Endodermal cell (in vitro differentiated cells): ENCODE measurements around the gene DHRS7B. TPM values are rescaled to one million over a fixed set of nuclear protein-coding genes. Genes with fewer than 3 reads are reported as not detected.

Experiments
- DNase-seq: peaks from one replicate; pipeline ENCODE4 v3.0.0-alpha.2; 2017
- H3K27ac ChIP-seq: 2 replicates; pipeline ENCODE4 v1.5.1; 2013; ENCODE audit warnings: mild to moderate bottlenecking, low read depth, low read length, moderate library complexity
- H3K27me3 ChIP-seq: 2 replicates; pipeline ENCODE4 v1.6.1; 2013; ENCODE audit warnings: mild to moderate bottlenecking, low read length, moderate library complexity; ENCODE audit not compliant: insufficient read depth, control insufficient read depth, poor library complexity, severe bottlenecking
- H3K36me3 ChIP-seq: 2 replicates; pipeline ENCODE4 v1.7.0; 2013; ENCODE audit warnings: mild to moderate bottlenecking, low read length, moderate library complexity; ENCODE audit not compliant: control insufficient read depth, insufficient read depth
- H3K4me1 ChIP-seq: one replicate; pipeline ENCODE4 v1.7.0; 2013; ENCODE audit warnings: low read length; ENCODE audit not compliant: control insufficient read depth, insufficient read depth
- H3K4me3 ChIP-seq: 2 replicates; pipeline ENCODE4 v1.5.1; 2013; ENCODE audit warnings: mild to moderate bottlenecking, low read length, moderate library complexity
- H3K9ac ChIP-seq: 2 replicates; pipeline ENCODE4 v1.6.1; 2013; ENCODE audit warnings: mild to moderate bottlenecking, low read length, moderate library complexity; ENCODE audit not compliant: poor library complexity, severe bottlenecking; ENCODE audit errors: extremely low read depth
- H3K9me3 ChIP-seq: 2 replicates; pipeline ENCODE4 v1.6.1; 2013; ENCODE audit warnings: mild to moderate bottlenecking, low read length, moderate library complexity; ENCODE audit not compliant: control insufficient read depth
- H3K27ac Mint-ChIP-seq: 2 replicates; pipeline ENCODE4 v1.8.0; 2020; ENCODE audit warnings: mixed read lengths
- H3K27me3 Mint-ChIP-seq: 2 replicates; pipeline ENCODE4 v1.8.0; 2021; ENCODE audit warnings: mild to moderate bottlenecking, mixed read lengths; ENCODE audit not compliant: insufficient read depth
- H3K36me3 Mint-ChIP-seq: 2 replicates; pipeline ENCODE4 v1.8.0; 2020; ENCODE audit warnings: low read depth, mixed read lengths
- H3K4me1 Mint-ChIP-seq: 2 replicates; pipeline ENCODE4 v1.8.0; 2020; ENCODE audit warnings: mixed read lengths
- H3K4me3 Mint-ChIP-seq: 2 replicates; pipeline ENCODE4 v1.8.0; 2020; ENCODE audit warnings: mild to moderate bottlenecking, moderate library complexity, mixed read lengths
- H3K9me3 Mint-ChIP-seq: 2 replicates; pipeline ENCODE4 v1.8.0; 2020; ENCODE audit warnings: mild to moderate bottlenecking, mixed read lengths
- CTCF ChIP-seq: fragments of 200-600 bp; sonication (generic); conservative IDR thresholded peaks from 2 replicates; pipeline ENCODE4 v1.5.0; 2021; ENCODE audit warnings: antibody characterized with exemption, mild to moderate bottlenecking
- WGBS, 2 experiments: methylation state at CpG; one replicate each; pipeline versions ENCODE4 v1.1.5 to v1.1.7; 2013; ENCODE audit warnings: missing lambda C conversion rate in 2 of 2, mixed read lengths in 1 of 2; ENCODE audit not compliant: insufficient coverage in 1 of 2, insufficient read length in 1 of 2; 5-methylcytosine and 5-hydroxymethylcytosine counted together
- total RNA-seq, 2 donors: library from RNA; stranded (reverse); fragmentation: NEBNext Ultra II Directional in 1 of 2; extraction: Animal tissue kit (Norgen Biotek cat#: 25700) in 1 of 2; gene quantifications; 2 replicates in 1 of 2; 3 replicates in 1 of 2; pipeline ENCODE4 v1.2.1, GENCODE V29; 2021

The DHRS7B gene
- total RNA-seq, 2 donors from 2014 or later: 20.8 to 24.2 TPM

- TF ChIP-seq CTCF: no peak
- H3K4me1 Mint-ChIP-seq: peaks cover 24% of the 10 kb centered on the region
- WGBS, 2 experiments: 96 to 97% methylated on average over 10 to 17 of the region's 17 CpGs
- Histone ChIP-seq H3K27ac (no peak overlapping the region), H3K4me3 (no peak overlapping the region), H3K9ac (no peak overlapping the region), H3K9me3 (no peaks in the 10 kb centered on the region), H3K27me3 (no peaks in the 10 kb centered on the region), H3K36me3 (peaks cover 36% of the 10 kb centered on the region), H3K4me1 (peaks cover 14% of the 10 kb centered on the region)
- no peaks in the 10 kb centered on the region for H3K27me3 Mint-ChIP-seq
- peaks cover 23% of the 10 kb centered on the region for H3K36me3 Mint-ChIP-seq
- no peak for DNase-seq
- no peak overlapping the region for H3K4me3 Mint-ChIP-seq
- no peak overlapping the region for H3K27ac Mint-ChIP-seq
- H3K9me3 Mint-ChIP-seq: no peaks in the 10 kb centered on the region
Observed at GRCh38 chr17:21209511-21210175, 82.9 kb downstream of the DHRS7B start.

- TF ChIP-seq CTCF: no peak
- no peaks in the 10 kb centered on the region for H3K9me3 ChIP-seq
- WGBS, 2 experiments: 94% methylated on average over 11 to 15 of the region's 15 CpGs
- Mint-ChIP-seq H3K9me3 (no peaks in the 10 kb centered on the region), H3K4me1 (peaks cover 27% of the 10 kb centered on the region), H3K36me3 (peaks cover 23% of the 10 kb centered on the region), H3K27me3 (no peaks in the 10 kb centered on the region), H3K4me3 (no peak overlapping the region), H3K27ac (peak overlapping the region; percentile 36)
- H3K36me3 ChIP-seq: peaks cover 36% of the 10 kb centered on the region
- no peaks in the 10 kb centered on the region for H3K27me3 ChIP-seq
- H3K4me1 ChIP-seq: peaks cover 14% of the 10 kb centered on the region
- H3K9ac ChIP-seq: no peak overlapping the region
- no peak overlapping the region for H3K4me3 ChIP-seq
- H3K27ac ChIP-seq: no peak overlapping the region
- DNase-seq: no peak
Observed at GRCh38 chr17:21210411-21211076, 83.8 kb downstream of the DHRS7B start.

- Mint-ChIP-seq H3K9me3 (no peaks in the 10 kb centered on the region), H3K4me1 (peaks cover 39% of the 10 kb centered on the region), H3K36me3 (peaks cover 19% of the 10 kb centered on the region), H3K27ac (peak overlapping the region; percentile 14), H3K4me3 (peak overlapping the region; percentile 83), H3K27me3 (no peaks in the 10 kb centered on the region)
- Histone ChIP-seq H3K27ac (no peak overlapping the region), H3K9me3 (no peaks in the 10 kb centered on the region), H3K36me3 (peaks cover 36% of the 10 kb centered on the region), H3K27me3 (no peaks in the 10 kb centered on the region), H3K9ac (no peak overlapping the region), H3K4me1 (peaks cover 20% of the 10 kb centered on the region), H3K4me3 (peak overlapping the region; percentile 96)
- DNase-seq: no peak
- WGBS, 2 experiments: 90 to 93% methylated on average over 7 to 9 of the region's 9 CpGs
- TF ChIP-seq CTCF: no peak
Observed at GRCh38 chr17:21211825-21212479, 85.2 kb downstream of the DHRS7B start.
